OCI-M2 (cell line): Measurements from ENCODE around the gene CDC16.
"Not testable (repeated sequence)": the region's sequence is repeated elsewhere in the genome, so short reads cannot be mapped to it uniquely, and the experiment has no call there.

Experiments
- DNase-seq: peaks from one replicate; lab custom pipeline; 2025; ENCODE audit not compliant: unreplicated experiment; lab: John Stamatoyannopoulos, UW

The CDC16 gene

DNA sequence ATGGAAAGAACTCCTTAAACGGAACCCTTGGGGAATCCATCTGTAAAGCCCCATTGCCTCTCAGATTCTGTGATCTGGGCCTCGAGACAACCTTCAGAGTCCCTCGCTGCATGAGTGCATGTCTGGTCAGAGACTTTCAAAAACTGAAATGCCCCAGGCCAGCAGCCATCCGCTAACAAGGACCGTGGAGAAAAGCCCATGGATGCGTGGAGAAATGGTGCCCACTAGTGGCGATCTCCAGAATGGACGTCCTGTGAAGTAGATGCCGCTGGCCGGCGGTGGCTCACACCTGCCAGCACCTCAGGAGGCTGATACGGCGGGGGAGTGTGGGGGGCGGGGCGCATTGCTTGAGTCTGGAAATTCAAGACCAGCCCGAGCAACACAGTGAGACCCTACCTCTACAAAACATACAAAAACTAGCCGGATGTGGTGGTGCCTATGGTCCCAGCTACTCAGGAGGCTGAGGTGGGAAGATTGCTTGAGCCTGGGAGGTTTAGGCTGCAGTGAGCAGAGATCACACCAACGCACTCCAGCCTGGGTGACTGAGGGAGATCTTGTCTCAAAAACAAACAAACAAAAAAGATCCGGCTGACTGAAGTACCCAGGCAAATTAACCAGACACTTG lies 7.9 kb upstream of the CDC16 start:
- DNase-seq: peak; percentile 82

DNA sequence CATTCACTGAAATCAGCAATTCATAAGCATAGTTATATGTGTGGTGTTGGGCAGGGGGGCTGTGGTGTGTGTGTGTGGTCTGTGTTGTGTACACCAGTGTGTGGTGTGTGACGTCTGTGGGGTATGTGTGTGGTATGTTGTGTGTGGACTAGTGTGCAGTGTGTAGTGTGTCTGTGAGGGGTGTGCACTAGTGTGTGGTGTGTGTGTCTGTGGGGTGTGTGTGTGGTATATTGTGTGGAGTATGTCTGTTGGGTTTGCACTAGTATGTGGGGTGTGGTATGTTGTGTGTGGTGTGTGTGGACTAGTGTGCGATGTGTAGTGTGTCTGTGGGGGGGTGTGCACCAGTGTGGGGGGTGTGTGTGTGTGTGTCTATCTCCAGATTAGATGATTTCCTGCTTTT lies 7.2 kb upstream of the CDC16 start:
- DNase-seq: no peak

DNA sequence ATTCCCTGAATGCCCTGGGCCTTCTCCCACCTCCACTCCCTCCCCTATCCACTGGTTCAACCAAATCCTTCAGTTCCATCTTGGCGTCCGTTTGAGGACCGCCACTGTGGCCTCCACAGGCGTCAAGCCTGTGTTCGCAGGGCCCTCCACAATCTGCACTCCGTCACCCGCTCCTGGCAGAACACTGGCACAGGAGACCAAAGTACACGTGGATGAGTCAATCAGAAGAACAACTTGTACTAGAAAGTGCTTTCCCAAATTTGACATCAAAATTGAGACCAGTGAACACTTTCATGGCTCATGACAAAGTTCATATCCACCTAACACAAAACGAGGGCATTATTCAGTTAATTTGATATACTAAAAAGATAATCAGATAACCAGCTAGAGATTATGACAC lies 6.5 kb upstream of the CDC16 start:
- no peak for DNase-seq

DNA sequence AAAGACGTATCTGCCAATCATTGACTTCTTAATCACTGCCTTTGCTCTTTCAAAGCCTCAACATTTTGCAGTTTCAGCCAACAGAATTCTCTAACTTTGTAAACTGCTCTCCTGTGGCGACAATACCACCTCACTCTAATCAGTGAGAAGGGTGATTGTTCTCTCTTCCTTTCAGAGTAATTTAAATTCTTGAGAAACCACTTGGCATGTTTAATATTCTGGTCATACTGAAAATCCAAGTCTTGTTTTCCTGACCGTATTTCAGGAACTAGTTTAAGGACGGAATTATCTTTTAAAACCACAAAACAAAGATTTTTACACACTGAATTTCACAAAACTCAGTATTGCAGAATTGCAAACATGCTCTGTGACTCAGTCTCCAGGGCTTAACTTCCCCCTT lies 5.2 kb upstream of the CDC16 start:
- no peak for DNase-seq

DNA sequence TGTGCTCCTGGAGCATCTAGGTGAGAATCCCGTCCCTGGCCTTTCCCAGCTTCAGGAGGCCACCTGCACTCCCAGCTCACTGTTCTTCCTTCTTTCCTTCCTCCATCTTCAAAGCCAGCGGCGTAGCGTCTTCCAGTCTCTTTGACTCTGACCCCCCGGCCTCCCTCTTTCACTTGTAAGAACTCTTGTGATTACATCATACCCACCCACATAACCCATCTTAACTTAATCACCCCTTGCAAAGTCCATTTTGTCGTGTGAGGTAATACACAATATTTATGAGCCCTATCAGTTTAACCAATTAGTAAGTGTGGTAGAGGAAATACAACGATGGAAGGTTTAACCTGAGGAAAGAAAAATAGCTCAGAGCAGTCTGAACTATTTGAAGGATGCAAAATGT lies 4.6 kb upstream of the CDC16 start:
- DNase-seq: no peak

DNA sequence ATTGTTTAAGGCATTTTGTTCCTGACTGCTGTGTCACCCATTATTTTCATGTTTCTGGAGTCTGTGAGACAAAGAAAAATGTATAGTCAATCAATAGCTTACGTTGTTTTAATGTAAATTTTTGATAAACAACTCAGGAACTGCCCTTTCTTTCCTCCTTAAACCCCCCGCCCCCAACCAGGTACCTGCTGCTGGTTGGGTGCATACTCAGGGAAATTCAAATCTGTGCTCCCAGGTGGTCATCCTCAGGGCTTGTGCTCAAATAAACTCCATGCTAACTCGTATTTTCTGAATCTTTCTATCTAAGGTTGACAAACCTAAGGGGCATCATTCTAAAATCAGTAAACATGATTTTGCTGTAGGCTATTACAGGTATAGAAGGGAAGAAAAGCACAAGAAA lies 4.1 kb upstream of the CDC16 start:
- no peak for DNase-seq

DNA sequence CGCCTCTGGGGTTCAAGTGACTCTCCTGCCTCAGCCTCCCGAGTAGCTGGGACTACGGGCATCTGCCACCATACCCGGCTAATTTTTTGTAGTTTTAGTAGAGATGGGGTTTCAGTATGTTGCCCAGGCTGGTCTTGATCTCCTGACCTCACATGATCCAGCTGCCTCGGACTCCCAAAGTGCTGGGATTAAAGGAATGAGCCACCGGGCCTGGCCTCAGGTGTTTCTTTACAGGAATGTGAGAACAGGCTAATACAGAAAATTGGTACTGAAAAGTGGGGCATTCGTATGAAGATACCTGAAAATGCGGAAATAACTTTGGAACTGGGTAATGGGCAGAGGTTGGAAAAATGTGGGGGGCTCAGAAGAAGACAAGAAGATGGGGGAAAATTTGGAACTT lies 2.8 kb upstream of the CDC16 start:
- no peak for DNase-seq

DNA sequence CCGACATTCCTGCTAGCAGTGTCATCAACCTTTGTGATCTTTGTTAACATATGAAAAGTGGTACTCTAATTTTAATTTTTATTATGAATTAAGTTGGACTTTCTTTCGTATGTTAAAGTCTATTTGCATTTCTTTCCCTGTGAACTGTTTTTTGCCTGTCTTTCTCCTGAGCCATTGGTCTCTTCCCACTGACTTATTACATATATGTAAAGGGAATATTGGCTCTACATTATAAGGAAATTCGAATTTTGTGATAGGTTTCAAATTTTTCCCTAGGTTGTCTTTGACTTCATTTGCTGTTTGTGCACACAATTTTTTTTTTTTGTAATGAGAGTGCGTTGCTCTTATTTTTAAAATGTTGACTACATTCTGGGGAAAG lies 442 bp upstream of the CDC16 start:
- DNase-seq: no peak

DNA sequence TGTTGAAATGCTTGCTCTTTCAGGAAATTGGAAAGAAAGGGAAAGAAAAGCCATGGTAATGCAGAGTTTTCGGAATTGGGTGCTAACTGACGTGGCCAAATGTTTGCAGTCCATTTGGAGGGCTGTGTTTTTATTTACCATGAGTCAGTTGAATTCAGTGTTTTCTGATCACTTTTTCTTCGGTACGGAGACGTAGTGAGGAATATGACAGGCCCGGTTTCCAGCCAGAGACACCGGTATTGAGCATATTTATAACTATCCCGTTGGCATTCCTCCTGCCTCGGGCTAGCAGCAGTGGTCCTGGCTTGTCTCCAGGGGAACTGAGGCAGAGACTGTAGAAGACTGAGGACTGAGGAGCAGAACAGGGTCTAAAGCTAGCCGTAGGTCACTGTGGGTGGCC lies 1.0 kb downstream of the CDC16 start:
- no peak for DNase-seq

DNA sequence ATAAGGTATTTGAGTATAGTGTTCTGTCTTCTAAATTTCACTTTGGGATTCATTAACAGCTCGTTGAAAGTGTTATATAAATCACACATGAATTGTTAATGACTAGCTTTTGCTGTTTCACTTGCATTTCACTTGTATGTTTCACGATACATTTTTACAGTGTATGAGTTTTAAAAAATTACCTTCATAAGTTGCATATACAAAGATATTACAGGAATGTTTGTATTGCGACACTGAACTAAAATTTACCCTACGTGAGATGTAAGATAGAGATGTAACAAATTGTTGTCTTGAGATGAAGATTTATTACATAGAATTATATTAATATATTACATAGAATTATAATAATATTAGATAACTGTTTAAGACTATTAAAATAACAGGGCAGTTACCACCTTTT lies 1.5 kb downstream of the CDC16 start:
- DNase-seq: no peak

DNA sequence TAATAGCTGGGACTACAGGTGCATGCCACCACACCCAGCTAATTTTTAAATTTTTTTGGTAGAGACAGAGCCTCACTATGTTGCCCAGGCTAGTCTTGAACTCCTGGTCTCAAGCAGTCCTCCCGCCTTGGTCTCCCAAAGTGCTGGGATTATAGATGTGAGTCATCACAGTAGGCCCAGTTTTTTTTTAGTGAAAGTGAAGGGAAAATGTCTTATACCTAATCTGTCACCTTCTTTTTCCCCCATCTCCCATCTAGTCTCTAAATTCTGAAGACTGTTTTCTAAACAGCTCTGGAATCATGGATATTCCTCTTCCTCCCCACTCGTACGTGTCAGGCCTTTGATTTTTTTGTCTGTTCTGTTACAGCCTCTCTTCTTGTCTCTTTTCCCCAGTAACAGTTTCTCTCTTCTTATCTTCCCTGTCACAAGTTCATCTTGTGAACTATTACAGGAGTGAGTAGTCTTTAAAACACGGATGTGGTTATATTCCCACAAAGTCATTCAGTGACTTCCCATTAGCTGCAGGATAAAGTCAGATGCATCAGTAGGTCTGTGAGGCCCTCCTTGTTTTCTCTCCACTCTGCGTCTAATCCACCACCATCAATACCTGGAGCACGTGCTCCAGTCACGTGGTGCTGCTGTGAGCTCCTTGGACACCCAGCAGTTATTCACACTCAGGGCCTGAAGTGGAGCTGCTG lies 2.9 kb downstream of the CDC16 start:
- no peak for DNase-seq

DNA sequence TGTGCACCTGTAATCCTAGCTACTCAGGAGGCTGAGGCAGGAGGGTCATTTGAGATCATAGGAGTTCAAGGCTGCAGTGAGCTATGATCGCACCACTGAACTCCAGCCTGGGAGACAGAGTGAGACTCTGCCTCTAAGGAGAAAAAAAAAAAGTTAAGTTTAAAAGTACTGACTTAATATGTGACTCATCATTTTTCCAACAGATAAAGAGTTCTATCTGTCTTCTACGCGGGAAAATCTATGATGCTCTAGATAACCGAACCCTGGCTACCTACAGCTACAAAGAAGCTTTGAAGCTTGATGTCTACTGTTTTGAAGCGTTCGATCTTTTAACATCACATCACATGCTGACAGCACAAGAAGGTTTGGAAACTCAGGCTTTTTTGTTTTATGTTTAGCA lies 7.2 kb downstream of the CDC16 start:
- no peak for DNase-seq

DNA sequence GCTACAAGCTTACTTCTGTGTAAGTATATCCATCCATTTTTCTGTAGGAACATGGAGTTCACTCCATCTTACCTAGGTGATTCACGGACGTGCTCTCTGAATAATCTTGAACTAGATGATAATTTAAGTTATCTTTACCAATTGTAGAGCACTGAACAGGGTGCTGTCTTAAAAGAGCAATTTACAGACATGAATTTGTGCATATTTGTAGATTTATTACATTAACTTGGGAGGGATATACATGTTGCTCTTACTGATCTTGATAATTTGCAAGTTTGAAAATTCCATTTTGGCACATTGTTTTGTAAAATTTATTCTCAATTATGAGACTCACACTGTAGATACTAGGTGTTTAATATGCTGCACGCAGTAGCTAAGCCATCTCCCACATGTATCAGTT lies 9.3 kb downstream of the CDC16 start:
- no peak for DNase-seq

DNA sequence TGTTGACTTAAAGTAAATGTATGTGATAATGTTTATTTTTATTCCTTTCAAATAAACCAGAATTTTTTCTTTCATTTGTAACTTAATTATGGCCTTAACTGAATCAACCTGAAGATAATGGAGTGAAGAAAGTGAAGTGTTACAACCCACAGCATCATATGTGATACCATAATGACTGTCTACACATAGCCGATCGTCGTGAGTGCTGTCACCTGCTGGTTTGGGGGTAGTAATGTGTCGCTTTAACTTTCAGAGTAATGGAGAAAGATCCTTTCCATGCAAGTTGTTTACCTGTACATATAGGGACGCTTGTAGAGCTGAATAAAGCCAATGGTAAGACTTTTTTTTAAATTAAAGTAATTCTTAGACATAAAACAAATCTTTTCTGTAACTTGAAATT lies 9.9 kb downstream of the CDC16 start:
- DNase-seq: no peak

DNA sequence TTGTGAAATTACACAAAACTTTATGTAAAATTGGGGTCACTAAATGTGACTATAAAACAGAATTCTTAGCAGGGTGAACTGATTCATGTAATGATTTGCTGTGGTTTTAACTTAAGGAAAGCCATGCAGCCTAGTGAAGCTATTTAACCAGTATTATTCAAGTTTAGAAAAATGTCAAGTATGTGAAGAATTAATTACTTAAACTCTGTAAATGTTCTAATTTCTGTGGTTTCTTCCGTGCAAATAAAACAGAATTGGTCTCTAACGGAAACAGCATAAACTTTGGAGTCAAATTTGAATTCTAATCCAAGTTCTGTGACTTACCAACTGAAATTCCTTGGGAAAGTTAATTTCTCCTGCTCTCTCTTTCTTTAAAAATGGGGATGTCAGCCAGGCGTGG lies 13.3 kb downstream of the CDC16 start:
- DNase-seq: no peak

DNA sequence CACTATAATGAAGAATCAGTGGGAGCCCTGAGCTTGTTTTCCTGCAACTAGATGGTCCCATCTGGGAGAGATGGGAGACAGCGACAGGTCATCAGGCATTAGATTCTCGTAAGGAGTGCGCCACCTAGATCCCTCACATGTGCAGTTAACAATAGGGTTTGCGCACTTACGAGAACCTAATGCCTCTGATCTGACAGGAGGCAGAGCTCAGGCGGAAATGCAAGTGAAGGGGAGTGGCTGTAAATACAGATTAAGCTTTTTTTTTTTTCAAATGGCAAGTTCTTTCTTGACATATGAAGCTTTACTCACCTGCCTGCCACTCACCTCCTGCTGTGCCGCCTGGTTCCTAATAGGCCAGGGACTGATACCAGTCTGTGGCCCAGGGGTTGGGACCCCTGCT lies 14.4 kb downstream of the CDC16 start:
- DNase-seq: no peak

DNA sequence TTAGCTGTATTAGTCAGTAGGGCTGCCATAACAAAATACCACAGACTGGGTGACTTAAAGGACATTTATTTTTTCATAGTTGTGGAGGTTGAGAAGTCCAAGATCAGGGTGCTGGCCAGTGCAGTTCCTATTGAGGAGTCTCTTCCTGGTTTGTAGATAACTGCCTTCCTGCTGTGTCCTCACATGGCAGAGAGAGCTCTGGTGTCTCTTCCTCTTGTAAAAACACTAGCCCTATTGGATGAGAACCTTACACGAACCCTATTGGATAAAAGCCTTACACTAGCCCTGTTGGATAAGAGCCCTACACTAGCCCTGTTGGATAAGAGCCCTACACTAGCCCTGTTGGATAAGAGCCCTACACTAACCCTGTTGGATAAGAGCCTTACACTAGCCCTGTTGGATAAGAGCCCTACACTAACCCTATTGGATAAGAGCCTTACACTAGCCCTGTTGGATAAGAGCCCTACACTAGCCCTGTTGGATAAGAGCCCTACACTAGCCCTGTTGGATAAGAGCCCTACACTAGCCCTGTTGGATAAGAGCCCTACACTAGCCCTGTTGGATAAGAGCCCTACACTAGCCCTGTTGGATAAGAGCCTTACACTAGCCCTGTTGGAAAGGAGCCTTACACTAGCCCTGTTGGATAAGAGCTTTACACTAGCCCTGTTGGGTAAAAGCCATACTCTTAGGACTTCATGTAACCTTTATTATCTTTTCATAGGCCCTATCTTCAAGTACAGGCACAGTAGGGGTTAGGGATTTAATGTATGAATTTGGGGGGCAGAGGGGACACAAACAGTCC lies 17.1 kb downstream of the CDC16 start:
- DNase-seq: not testable (repeated sequence)

DNA sequence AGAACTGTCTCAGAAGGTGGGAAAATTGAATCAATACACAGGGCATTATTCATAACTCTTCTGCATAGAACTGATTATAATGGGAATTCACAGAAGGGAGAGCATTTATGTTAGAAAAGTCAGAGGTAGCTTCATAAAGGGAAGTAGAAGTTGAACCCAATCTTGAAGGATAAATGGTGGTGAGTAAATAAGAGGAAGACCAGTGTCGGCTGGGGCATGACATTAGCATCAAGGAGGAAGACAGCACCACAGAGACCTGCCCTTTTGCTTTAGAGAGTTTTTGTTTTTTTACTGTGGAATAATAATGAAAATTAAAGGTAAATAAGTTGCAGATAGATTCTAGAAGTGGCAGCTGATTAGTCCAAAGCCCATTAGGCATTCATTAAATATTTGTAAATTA lies 21.9 kb downstream of the CDC16 start:
- no peak for DNase-seq

DNA sequence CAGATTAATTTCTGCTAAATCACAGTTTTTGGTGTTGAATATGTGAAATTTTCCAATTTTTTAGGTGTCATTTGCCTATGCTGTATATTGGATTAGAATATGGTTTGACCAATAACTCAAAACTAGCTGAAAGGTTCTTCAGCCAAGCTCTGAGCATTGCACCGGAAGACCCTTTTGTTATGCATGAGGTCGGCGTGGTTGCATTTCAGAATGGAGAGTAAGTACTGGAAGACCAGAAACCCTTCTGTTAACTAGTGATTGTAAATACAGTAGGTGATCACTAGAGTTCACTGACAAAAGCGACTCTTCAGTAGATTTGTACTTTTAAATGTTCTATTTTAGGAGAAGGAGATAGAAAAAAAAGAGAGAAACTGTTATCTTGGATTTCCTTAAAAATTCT lies 22.3 kb downstream of the CDC16 start:
- DNase-seq: no peak

DNA sequence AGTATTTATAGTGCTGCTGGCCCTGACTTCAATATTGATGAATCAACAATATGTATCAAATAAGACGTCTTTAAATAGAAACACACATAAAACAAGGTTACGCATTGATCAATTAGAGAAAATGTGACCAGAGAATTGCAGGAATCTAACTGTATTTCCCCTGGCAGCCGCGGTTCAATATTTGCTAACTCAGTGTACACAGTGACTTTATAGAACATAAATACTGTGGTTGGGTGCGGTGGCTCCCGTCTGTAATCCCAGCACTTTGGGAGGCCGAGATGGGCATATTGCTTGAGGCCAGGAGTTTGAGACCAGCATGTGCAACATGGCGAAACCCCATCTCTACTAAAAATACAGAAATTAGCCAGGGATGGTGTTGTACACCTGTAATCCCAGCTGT lies 23.9 kb downstream of the CDC16 start:
- DNase-seq: no peak

DNA sequence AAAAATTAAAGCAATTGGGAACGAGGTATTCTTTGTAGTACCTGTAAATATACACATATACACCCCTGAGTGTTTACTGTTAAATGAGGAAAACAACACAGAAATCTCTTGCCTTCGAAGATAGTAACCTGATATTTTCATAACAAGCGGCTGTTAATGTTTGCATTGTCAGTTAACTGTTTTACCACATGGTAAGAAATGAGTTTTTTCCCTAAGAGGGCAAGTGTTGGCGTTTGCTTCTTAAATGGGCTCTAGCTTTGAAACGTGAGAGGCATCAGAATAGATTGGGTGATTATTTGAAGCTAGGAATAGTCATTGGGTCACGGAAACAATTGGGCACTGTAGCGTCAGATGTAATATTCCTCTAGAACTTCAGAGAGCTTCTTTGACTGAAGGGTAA lies 24.7 kb downstream of the CDC16 start:
- DNase-seq: no peak

DNA sequence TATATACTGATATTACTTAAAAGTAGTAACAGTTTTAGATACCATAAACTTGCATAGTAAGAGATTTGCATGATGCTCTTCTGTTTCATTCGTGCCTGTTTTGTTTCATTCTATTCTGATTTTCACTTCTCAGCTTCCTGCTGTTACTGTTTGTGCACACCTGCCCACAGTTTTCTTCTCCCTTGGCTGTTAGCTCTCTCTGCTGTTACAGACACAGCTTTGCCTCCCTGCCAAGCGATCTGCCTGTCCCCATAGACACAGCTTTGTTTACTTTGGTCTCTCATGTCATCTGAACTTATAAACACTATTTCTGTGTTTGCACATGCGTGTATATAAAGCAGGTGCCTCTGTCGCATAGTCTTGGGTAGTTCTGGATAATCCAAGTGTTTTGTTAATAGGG lies 25.3 kb downstream of the CDC16 start:
- no peak for DNase-seq
